ENCODE data around the gene ADCY9. TPM values are rescaled to one million over a fixed set of nuclear protein-coding genes. Genes with fewer than 3 reads are reported as not detected.

ADCY9 gene
- total RNA-seq, 1 experiment from 2014 or later = 9.8 TPM

DNA sequence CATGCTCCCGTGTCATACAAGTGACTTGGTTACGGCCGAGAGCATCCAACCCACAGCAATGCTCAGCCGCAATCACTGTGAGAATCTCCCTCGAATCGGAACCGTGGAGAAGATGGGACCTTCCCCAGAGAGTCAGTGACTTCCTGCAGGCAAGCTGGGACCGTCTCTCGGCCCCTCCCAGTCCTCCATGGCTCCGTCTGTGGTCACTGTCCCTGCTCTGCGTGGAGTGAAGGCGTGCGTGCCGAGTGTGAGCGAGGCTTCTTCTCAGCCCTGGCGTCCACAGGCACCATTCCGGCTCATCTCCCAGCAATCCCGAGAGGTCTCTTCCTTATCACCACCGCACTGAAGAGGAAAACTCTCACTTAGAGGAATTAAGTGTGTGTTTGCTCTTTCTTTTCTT, 113.1 kb downstream of the ADCY9 start:
- Histone ChIP-seq H4K20me1 (ENCODE audit: insufficient read depth) (no peaks in the 10 kb centered on the region), H3K4me2 (ENCODE audit: low read length) (no peak overlapping the region), H3K9me3 (ENCODE audit: control insufficient read depth in 1 of 2, insufficient read depth in 1 of 2, low read depth in 1 of 2, low read length in 2 of 2) (no peaks in the 10 kb centered on the region), H3K9ac (ENCODE audit: low read length) (no peak overlapping the region), H3K79me2 (ENCODE audit: insufficient read depth, low read length) (no peaks in the 10 kb centered on the region), H3K27ac (ENCODE audit: low read depth, low read length) (no peak overlapping the region), H3K36me3 (ENCODE audit: control insufficient read depth in 1 of 2, insufficient read depth in 2 of 2, low read length in 2 of 2) (no peaks in the 10 kb centered on the region), H3K9me2 (ENCODE audit: insufficient read depth) (no peaks in the 10 kb centered on the region), H2AFZ (ENCODE audit: low read depth, low read length, poor library complexity, severe bottlenecking) (no peak overlapping the region), H3K27me3 (ENCODE audit: insufficient read depth, low read length) (no peaks in the 10 kb centered on the region), H3K4me3 (replicated peaks in 1 of 2; ENCODE audit: low read depth in 1 of 2, low read length in 2 of 2) (no peak overlapping the region), H3K4me1 (ENCODE audit: control insufficient read depth in 1 of 2, insufficient read depth in 2 of 2, low read length in 2 of 2) (no peaks in the 10 kb centered on the region)
- DNase-seq (ENCODE audit: low read depth, low spot score) (no peak), ATAC-seq (no peak)
- TF ChIP-seq ZFX (IDR thresholded peaks at IDR 0.05) = no peak
- no peak for TF ChIP-seq FOSL1 (IDR thresholded peaks at IDR 0.05; ENCODE audit: low read depth)
- TF ChIP-seq POLR2A (IDR thresholded peaks at IDR 0.05; ENCODE audit: borderline replicate concordance, extremely low read depth, insufficient read depth, insufficient read length) = no peak
- TF ChIP-seq, protein P1, sequence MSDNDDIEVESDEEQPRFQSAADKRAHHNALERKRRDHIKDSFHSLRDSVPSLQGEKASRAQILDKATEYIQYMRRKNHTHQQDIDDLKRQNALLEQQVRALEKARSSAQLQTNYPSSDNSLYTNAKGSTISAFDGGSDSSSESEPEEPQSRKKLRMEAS (IDR thresholded peaks at IDR 0.05) = no peak
- TF ChIP-seq YY1 (IDR thresholded peaks at IDR 0.05; ENCODE audit: extremely low read depth, insufficient replicate concordance, low read depth, low read length) = no peak
- TF ChIP-seq TCF7L2 (IDR thresholded peaks at IDR 0.05; ENCODE audit: borderline replicate concordance, extremely low read depth, insufficient read depth, insufficient read length) = no peak
- no peak for TF ChIP-seq CEBPB (IDR thresholded peaks at IDR 0.05; ENCODE audit: low read depth)
- TF ChIP-seq SP1 (IDR thresholded peaks at IDR 0.05; ENCODE audit: low read depth) = no peak
- TF ChIP-seq EGR1 (IDR thresholded peaks at IDR 0.05; ENCODE audit: low read depth) = no peak
- TF ChIP-seq, protein P2, sequence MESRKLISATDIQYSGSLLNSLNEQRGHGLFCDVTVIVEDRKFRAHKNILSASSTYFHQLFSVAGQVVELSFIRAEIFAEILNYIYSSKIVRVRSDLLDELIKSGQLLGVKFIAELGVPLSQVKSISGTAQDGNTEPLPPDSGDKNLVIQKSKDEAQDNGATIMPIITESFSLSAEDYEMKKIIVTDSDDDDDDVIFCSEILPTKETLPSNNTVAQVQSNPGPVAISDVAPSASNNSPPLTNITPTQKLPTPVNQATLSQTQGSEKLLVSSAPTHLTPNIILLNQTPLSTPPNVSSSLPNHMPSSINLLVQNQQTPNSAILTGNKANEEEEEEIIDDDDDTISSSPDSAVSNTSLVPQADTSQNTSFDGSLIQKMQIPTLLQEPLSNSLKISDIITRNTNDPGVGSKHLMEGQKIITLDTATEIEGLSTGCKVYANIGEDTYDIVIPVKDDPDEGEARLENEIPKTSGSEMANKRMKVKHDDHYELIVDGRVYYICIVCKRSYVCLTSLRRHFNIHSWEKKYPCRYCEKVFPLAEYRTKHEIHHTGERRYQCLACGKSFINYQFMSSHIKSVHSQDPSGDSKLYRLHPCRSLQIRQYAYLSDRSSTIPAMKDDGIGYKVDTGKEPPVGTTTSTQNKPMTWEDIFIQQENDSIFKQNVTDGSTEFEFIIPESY (IDR thresholded peaks at IDR 0.05; ENCODE audit: extremely low read depth, insufficient replicate concordance, low read length) = no peak
- TF ChIP-seq SIN3A (IDR thresholded peaks at IDR 0.05; ENCODE audit: low read depth) = no peak
- TF ChIP-seq, protein P3, sequence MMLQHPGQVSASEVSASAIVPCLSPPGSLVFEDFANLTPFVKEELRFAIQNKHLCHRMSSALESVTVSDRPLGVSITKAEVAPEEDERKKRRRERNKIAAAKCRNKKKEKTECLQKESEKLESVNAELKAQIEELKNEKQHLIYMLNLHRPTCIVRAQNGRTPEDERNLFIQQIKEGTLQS (IDR thresholded peaks at IDR 0.05) = no peak
- TF ChIP-seq SRF (IDR thresholded peaks at IDR 0.05; ENCODE audit: low read depth) = no peak
- TF ChIP-seq CBX3 (IDR thresholded peaks at IDR 0.05; ENCODE audit: low read depth) = no peak
- TF ChIP-seq EZH2 (IDR thresholded peaks at IDR 0.05) = no peak
- TF ChIP-seq ZNF274 (IDR thresholded peaks at IDR 0.05; ENCODE audit: low read depth, low read length) = no peak
- no peak for TF ChIP-seq JUND (IDR thresholded peaks at IDR 0.05)
- no peak for TF ChIP-seq ELF1 (IDR thresholded peaks at IDR 0.05; ENCODE audit: borderline replicate concordance, low read depth)
- no peak for TF ChIP-seq EZH2phosphoT487 (IDR thresholded peaks at IDR 0.05; ENCODE audit: borderline replicate concordance)
- POLR2A ChIA-PET = no interaction called here
- intact Hi-C loops (cut with micrococcal nuclease) = no loop called here
- RAD21 ChIA-PET (ENCODE audit: low non-redundant PET in 1 of 2, low total read pairs in 2 of 2, uncharacterized antibody in 2 of 2, unreplicated experiment in 2 of 2) = no interaction called here
- CTCF ChIA-PET = no interaction called here
- no TSS peak for BruUV-seq (replicated peaks)

Measured in HCT116 (cell line).